Subcutaneous adipose tissue (tissue), 4 donors: Measurements from ENCODE around the gene FKBP7. TPM values are rescaled to one million over a fixed set of nuclear protein-coding genes. Genes with fewer than 3 reads are reported as not detected.

ENCODE experiments used
- total RNA-seq, 4 donors: library from RNA; depleted of rRNA; stranded (reverse); fragments of >200 nt; gene quantifications; one replicate each; pipeline ENCODE4 v1.1.0, GENCODE V29; 2016
- TF ChIP-seq, protein P1 (sequence below): fragments of 450-650 bp; IDR thresholded peaks from one replicate; pipeline ENCODE4 v1.5.1; 2016; ENCODE audit warnings: low read depth, mild to moderate bottlenecking, control low read depth, antibody characterized with exemption, moderate library complexity

The FKBP7 gene
- total RNA-seq, 4 donors from 2014 or later = 8.8 to 19.6 (median 13.7) TPM

DNA sequence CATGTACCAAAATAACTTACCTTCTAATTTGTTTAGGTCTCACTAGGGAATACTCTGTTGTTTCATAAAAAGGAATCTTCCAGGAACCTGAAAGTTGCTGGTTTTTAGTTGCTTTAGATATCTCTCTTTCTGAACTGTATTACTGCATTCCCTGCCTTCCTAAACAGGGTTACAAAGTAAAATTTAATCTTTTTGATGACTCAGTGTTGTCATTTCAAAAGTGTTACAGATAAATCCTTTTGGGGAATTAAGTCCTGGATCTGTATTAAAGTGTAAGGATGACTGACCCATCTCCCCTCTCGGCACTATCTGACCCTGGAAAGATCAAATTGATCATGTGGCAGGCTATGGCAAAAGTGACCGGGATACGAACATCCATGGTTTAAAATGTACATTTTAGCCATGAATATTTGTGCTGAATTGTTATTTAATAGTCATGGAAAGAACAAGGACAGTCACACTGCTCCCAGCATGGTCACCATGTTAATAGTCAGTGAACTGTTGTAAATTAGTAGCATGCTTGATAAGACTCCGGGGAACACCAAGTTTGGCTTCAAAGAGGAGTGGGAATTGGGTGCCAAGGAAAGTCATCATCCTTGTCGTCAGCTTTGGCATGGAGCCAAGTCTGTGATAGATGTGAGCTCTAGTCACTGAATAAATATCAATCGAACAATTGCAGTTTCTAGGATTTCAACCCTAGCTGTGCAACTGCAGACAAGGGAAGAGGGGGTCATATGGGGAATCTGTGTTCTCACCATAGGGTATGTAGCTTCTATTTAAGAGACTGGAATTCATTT, 6.0 kb upstream of the FKBP7 start:
- TF ChIP-seq, protein P1, sequence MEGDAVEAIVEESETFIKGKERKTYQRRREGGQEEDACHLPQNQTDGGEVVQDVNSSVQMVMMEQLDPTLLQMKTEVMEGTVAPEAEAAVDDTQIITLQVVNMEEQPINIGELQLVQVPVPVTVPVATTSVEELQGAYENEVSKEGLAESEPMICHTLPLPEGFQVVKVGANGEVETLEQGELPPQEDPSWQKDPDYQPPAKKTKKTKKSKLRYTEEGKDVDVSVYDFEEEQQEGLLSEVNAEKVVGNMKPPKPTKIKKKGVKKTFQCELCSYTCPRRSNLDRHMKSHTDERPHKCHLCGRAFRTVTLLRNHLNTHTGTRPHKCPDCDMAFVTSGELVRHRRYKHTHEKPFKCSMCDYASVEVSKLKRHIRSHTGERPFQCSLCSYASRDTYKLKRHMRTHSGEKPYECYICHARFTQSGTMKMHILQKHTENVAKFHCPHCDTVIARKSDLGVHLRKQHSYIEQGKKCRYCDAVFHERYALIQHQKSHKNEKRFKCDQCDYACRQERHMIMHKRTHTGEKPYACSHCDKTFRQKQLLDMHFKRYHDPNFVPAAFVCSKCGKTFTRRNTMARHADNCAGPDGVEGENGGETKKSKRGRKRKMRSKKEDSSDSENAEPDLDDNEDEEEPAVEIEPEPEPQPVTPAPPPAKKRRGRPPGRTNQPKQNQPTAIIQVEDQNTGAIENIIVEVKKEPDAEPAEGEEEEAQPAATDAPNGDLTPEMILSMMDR = no peak

DNA sequence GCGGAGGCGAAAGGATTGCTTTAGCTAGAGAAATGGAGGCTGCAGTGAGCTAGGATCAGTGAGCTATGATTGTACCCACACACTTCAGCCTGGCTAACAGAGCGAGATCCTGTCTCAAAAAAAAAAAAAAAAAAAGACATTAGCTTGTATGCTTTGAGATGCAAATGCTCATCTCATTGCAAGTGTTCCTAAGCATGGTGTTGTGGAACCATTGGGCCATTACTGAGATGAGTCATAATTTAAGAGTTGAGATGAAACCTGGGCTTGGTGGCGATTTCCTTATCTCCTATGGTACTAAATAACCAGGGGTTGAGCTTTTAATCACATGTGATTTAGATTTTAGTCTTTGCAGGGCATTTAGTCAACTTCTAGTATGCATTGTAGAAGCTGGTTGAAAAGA, 4.0 kb upstream of the FKBP7 start:
- TF ChIP-seq, protein P1 = no peak

DNA sequence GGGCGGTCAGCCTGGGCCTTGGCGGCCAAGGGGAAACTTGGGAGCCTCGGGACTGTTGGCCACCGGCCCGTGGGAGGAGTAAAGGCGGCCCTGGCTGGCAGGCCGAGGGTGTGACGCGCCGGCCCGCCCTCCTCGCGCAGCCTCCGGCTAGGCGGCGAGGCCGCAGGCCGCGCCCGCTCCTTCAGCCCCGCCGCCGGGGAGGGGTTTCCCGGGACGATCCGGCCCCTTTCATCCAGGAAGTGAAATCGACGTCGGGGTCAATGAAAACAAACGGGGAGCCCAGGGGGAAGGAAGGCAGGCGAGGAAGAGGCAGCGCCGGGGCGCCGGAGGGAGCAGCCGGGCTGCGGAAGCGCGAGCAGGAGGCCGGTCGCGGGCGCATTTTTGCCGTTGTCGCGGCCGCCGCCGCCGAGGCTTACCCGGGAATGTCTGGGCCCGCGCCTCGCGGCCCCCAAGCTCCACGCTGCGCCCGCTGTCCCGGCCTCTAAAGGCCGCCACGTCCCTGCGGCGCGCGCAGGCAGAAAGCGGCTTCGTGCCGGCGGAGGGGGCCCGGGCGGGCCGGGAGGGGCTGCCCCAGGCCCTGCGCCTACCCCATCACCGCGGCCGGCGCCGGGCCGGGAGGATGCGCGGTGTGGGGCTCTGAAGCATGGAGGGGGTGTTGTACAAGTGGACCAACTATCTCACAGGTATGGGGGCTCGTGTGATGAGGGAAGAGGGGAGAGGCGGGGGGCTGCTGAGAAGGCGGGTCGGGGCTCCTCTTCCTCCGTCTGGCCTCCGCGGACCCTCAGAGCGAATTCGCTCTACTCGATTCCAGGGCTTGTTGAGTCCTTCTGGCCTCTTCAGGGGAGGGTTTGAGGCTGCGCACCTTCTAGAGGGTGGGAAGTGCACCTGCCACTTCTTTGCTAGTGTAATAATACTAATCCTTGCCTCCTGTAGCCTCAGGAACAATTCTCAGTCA, 2.1 kb upstream of the FKBP7 start, which contains the start of gene PLEKHA3:
Gene PLEKHA3 (plus strand): TSS at position 231 of the 955 bp plus-strand sequence. CDS start 413 bp downstream, at position 644.
- TF ChIP-seq, protein P1 = no peak

DNA sequence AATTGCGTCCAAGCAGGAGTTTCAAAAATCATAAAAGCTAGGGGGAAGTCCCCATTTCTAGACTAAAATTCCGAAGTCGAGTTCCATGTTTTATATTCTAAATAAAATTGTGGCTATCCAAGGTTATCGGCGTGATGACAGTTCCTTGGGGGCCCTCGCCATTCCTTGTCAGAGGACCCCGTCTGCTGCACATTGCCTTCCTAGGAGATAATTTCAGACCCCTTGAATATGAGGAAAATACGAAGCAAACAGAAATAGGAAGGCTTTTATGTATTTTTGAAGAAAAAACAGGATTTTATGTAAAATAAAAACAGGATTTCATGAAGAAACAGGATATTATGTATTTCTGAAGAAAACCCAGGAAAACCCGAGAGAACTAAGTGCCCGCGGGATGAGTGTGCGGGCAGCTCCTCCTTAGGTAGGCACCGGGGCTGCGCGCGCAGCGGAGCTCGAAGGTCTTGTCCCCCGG, 1.4 kb upstream of the FKBP7 start:
- TF ChIP-seq, protein P1 = no peak

DNA sequence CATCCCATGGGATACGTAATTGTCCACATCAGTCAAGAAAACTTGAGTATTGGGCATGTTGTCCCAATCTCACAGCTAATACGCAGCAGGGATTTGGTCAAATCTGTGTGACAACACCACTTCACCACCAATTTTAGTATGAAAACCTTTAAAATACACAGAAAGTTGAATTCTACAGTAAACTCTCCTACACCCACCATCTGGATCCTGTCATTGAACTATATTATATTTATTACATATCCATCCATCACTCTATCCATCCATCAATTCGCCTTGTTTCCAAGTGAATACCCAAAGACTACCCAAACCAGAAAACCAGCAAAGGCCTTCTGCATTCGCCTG, 846 bp upstream of the FKBP7 start:
- TF ChIP-seq, protein P1 = no peak

DNA sequence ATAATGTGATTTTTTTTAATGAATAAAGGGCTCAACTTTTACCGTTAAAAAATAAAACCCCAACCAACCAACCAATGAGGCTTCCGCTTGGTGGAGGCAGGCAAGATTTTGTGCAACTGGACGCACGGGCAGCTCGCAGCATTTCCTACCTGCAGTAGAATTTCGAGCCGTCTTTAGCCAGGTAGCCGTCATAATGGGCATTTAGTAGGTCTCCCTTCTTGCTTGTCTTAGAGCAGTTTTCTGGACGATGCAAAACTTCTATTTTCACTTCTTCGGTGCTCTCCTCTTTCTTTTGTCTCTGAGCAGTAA, 316 bp downstream of the FKBP7 start:
- TF ChIP-seq, protein P1 = no peak
